Suprapubic skin (tissue), 4 donors: Measurements from ENCODE around the gene NUDT8.

Experiments
- EP300 ChIP-seq: sonication (generic); formaldehyde crosslinking; IDR thresholded peaks from one replicate; pipeline ENCODE4 v1.6.1; 2017; ENCODE audit warnings: antibody characterized with exemption
- POLR2A ChIP-seq, 2 donors: fragments of 450-650 bp; IDR thresholded peaks; one replicate each; pipeline ENCODE4 v1.6.1; 2017; ENCODE audit warnings: antibody characterized with exemption in 2 of 2, mild to moderate bottlenecking in 2 of 2, moderate library complexity in 2 of 2
- POLR2AphosphoS5 ChIP-seq, 3 donors: sonication (generic); formaldehyde crosslinking; IDR thresholded peaks; one replicate each; pipeline ENCODE4 v1.6.1; 2017; ENCODE audit warnings: antibody characterized with exemption in 3 of 3
- TF ChIP-seq, protein P1 (sequence below), 2 donors: fragments of 200-600 bp in 1 of 2; fragments of 450-650 bp in 1 of 2; sonication (generic) in 1 of 2; IDR thresholded peaks; one replicate each; pipeline ENCODE4 v1.5.1; 2016 to 2019; ENCODE audit warnings: antibody characterized with exemption in 2 of 2, mild to moderate bottlenecking in 1 of 2, moderate library complexity in 1 of 2

DNA sequence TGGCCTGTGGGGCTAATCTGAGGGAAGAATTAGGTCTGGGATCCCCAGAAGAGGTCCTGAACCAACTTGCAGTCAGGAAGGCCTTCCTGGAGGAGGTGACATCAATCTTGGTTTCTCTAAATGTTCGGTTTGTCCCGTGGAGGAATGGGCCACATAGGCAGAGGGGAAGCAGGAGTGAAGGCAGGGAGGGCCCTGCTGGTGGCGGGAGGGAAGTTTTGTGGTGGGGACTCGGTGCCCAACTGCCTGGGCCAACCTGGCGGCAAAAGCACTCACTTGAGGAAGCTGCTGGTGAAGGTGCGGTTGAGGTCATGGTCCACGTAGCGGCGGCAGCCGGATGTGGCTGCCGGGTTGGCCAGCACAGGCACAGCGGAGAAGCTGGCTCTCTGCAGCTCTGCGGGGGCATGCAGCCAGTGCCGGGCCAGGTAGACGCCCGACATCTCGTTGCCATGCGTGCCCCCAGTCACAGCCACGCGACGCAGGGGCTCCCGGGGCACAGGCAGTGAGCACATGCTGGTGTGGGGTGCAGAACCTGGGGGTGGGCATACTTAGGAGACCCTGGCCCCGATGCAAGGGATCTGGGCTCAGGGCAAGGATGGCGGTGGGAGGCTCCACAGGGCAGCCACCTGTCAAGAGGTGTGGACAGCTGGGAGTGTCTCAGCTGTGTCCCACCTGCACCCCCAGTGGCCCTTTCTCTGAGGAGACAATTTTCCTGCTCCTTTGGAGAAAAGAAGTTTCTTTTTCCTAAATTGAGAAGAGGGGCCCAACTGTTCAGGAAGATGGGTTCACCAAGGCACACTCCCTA lies 17.0 kb upstream of the NUDT8 start:
- TF ChIP-seq, protein P1, sequence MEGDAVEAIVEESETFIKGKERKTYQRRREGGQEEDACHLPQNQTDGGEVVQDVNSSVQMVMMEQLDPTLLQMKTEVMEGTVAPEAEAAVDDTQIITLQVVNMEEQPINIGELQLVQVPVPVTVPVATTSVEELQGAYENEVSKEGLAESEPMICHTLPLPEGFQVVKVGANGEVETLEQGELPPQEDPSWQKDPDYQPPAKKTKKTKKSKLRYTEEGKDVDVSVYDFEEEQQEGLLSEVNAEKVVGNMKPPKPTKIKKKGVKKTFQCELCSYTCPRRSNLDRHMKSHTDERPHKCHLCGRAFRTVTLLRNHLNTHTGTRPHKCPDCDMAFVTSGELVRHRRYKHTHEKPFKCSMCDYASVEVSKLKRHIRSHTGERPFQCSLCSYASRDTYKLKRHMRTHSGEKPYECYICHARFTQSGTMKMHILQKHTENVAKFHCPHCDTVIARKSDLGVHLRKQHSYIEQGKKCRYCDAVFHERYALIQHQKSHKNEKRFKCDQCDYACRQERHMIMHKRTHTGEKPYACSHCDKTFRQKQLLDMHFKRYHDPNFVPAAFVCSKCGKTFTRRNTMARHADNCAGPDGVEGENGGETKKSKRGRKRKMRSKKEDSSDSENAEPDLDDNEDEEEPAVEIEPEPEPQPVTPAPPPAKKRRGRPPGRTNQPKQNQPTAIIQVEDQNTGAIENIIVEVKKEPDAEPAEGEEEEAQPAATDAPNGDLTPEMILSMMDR (IDR thresholded peaks at IDR 0.05) = no peak
- TF ChIP-seq POLR2A (IDR thresholded peaks at IDR 0.05) (no peak), EP300 (no peak), POLR2AphosphoS5 (IDR thresholded peaks at IDR 0.05) (no peak)
